ENCODE results near the gene SPAG5.

GRCh38 chr17:28613931-28614381 is 15.1 kb upstream of the SPAG5 start, which contains the start of gene RSKR:
- TF ChIP-seq POLR2AphosphoS5 (IDR thresholded peaks at IDR 0.05): no peak
- TF ChIP-seq, protein P1, sequence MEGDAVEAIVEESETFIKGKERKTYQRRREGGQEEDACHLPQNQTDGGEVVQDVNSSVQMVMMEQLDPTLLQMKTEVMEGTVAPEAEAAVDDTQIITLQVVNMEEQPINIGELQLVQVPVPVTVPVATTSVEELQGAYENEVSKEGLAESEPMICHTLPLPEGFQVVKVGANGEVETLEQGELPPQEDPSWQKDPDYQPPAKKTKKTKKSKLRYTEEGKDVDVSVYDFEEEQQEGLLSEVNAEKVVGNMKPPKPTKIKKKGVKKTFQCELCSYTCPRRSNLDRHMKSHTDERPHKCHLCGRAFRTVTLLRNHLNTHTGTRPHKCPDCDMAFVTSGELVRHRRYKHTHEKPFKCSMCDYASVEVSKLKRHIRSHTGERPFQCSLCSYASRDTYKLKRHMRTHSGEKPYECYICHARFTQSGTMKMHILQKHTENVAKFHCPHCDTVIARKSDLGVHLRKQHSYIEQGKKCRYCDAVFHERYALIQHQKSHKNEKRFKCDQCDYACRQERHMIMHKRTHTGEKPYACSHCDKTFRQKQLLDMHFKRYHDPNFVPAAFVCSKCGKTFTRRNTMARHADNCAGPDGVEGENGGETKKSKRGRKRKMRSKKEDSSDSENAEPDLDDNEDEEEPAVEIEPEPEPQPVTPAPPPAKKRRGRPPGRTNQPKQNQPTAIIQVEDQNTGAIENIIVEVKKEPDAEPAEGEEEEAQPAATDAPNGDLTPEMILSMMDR (IDR thresholded peaks at IDR 0.05): no peak
- TF ChIP-seq EP300 (IDR thresholded peaks at IDR 0.05): no peak
- no peak for TF ChIP-seq POLR2A (IDR thresholded peaks at IDR 0.05)
